H9 (cell line): ENCODE results near the gene PAX6. TPM values are rescaled to one million over a fixed set of nuclear protein-coding genes. Genes with fewer than 3 reads are reported as not detected.

Source experiments
- DNase-seq: peaks from one replicate; pipeline ENCODE4 v3.0.0-alpha.2; 2017
- H2AFZ ChIP-seq: one replicate; pipeline ENCODE4 v1.6.1; 2013; ENCODE audit warnings: mild to moderate bottlenecking, low read length, control low read depth, moderate library complexity
- H2AK5ac ChIP-seq: 2 replicates; pipeline ENCODE4 v1.6.1; 2013; ENCODE audit warnings: low read length, control low read depth, mixed read lengths; ENCODE audit not compliant: insufficient read length
- H2BK120ac ChIP-seq: one replicate; pipeline ENCODE4 v1.6.1; 2013; ENCODE audit warnings: low read depth, mild to moderate bottlenecking, low read length, control low read depth, inconsistent platforms; ENCODE audit not compliant: poor library complexity, severe bottlenecking
- H2BK12ac ChIP-seq: 2 replicates; pipeline ENCODE4 v1.6.1; 2013; ENCODE audit warnings: low read length, control low read depth, mixed read lengths, low read depth; ENCODE audit not compliant: insufficient read length
- H2BK15ac ChIP-seq: 2 replicates; pipeline ENCODE4 v1.6.1; 2013; ENCODE audit warnings: low read depth, low read length, control low read depth
- H2BK20ac ChIP-seq: one replicate; pipeline ENCODE4 v1.6.1; 2013; ENCODE audit warnings: low read depth, mild to moderate bottlenecking, low read length, control low read depth, inconsistent platforms; ENCODE audit not compliant: poor library complexity, severe bottlenecking
- H2BK5ac ChIP-seq: 2 replicates; pipeline ENCODE4 v1.6.1; 2013; ENCODE audit warnings: low read length, control low read depth, mixed read lengths; ENCODE audit not compliant: insufficient read length
- H3K14ac ChIP-seq: 2 replicates; pipeline ENCODE4 v1.6.1; 2013; ENCODE audit warnings: low read length, control low read depth; ENCODE audit not compliant: insufficient read depth
- H3K18ac ChIP-seq: 2 replicates; pipeline ENCODE4 v1.6.1; 2013; ENCODE audit warnings: low read depth, mild to moderate bottlenecking, mixed read lengths, low read length, control low read depth; ENCODE audit not compliant: insufficient read length
- H3K23ac ChIP-seq: 2 replicates; pipeline ENCODE4 v1.6.1; 2013; ENCODE audit warnings: low read length, control low read depth, mixed read lengths, low read depth; ENCODE audit not compliant: insufficient read length
- H3K23me2 ChIP-seq: 2 replicates; pipeline ENCODE4 v1.6.1; 2013; ENCODE audit warnings: low read depth, mild to moderate bottlenecking, mixed read lengths, low read length, control low read depth; ENCODE audit not compliant: insufficient read length, poor library complexity, severe bottlenecking
- H3K27ac ChIP-seq: 2 replicates; pipeline ENCODE4 v1.5.1; 2013; ENCODE audit warnings: low read length, control low read depth, mixed read lengths, low read depth; ENCODE audit not compliant: insufficient read length
- H3K27me3 ChIP-seq: 2 replicates; pipeline ENCODE4 v1.6.1; 2013; ENCODE audit warnings: low read length, control low read depth, inconsistent platforms; ENCODE audit not compliant: insufficient read depth
- H3K4ac ChIP-seq: 2 replicates; pipeline ENCODE4 v1.6.1; 2013; ENCODE audit warnings: low read depth, mild to moderate bottlenecking, control low read depth, inconsistent platforms, low read length, moderate library complexity
- H3K4me1 ChIP-seq: 2 replicates; pipeline ENCODE4 v1.6.1; 2013; ENCODE audit warnings: low read length, control low read depth, inconsistent platforms; ENCODE audit not compliant: insufficient read depth
- H3K4me2 ChIP-seq: 2 replicates; pipeline ENCODE4 v1.6.1; 2013; ENCODE audit warnings: low read length, control low read depth, mixed read lengths; ENCODE audit not compliant: insufficient read length, insufficient read depth
- H3K56ac ChIP-seq: 2 replicates; pipeline ENCODE4 v1.6.1; 2013; ENCODE audit warnings: low read depth, mild to moderate bottlenecking, mixed read lengths, low read length, control low read depth; ENCODE audit not compliant: insufficient read length
- H3K79me1 ChIP-seq: 2 replicates; pipeline ENCODE4 v1.6.1; 2013; ENCODE audit warnings: low read depth, mild to moderate bottlenecking, moderate library complexity, low read length, control low read depth, inconsistent platforms; ENCODE audit not compliant: insufficient read depth, poor library complexity, severe bottlenecking
- H3K79me2 ChIP-seq: 2 replicates; pipeline ENCODE4 v1.6.1; 2013; ENCODE audit warnings: low read length, control low read depth, inconsistent platforms; ENCODE audit not compliant: insufficient read depth
- H3K9ac ChIP-seq: 2 replicates; pipeline ENCODE4 v1.6.1; 2013; ENCODE audit warnings: low read length, control low read depth, mixed read lengths; ENCODE audit not compliant: insufficient read length; ENCODE audit errors: extremely low read depth
- H3K9me3 ChIP-seq: one replicate; pipeline ENCODE4 v1.6.1; 2013; ENCODE audit warnings: low read depth, low read length, inconsistent platforms; ENCODE audit not compliant: control insufficient read depth
- H3T11ph ChIP-seq: one replicate; pipeline ENCODE4 v1.6.1; 2013; ENCODE audit warnings: mild to moderate bottlenecking, low read length, control low read depth, inconsistent platforms
- H4K20me1 ChIP-seq: one replicate; pipeline ENCODE4 v1.6.1; 2013; ENCODE audit not compliant: control insufficient read depth, insufficient read length, insufficient read depth
- H4K5ac ChIP-seq: 2 replicates; pipeline ENCODE4 v1.6.1; 2013; ENCODE audit warnings: low read depth, mild to moderate bottlenecking, mixed read lengths, low read length, control low read depth; ENCODE audit not compliant: insufficient read length
- H4K8ac ChIP-seq: replicated peaks from 2 replicates; pipeline ENCODE4 v1.6.1; 2013; ENCODE audit warnings: low read length, control low read depth, mixed read lengths, low read depth; ENCODE audit not compliant: insufficient read length
- H4K91ac ChIP-seq: 2 replicates; pipeline ENCODE4 v1.6.1; 2013; ENCODE audit warnings: low read depth, mild to moderate bottlenecking, moderate library complexity, mixed read lengths, low read length, control low read depth; ENCODE audit not compliant: insufficient read length
- H3K27ac Mint-ChIP-seq, 3 experiments: 2 replicates in 2 of 3; 3 replicates in 1 of 3; pipeline ENCODE4 v1.8.0; 2020 to 2021; ENCODE audit warnings: mixed read lengths in 3 of 3, mild to moderate bottlenecking in 1 of 3, moderate library complexity in 1 of 3
- H3K27me3 Mint-ChIP-seq: 2 replicates; pipeline ENCODE4 v1.8.0; 2021; ENCODE audit warnings: low read depth, mild to moderate bottlenecking, moderate library complexity, mixed read lengths
- H3K36me3 Mint-ChIP-seq, 3 experiments: 2 replicates in 2 of 3; 3 replicates in 1 of 3; pipeline ENCODE4 v1.8.0; 2020 to 2021; ENCODE audit warnings: low read depth in 3 of 3, mixed read lengths in 3 of 3; ENCODE audit not compliant: insufficient read depth in 1 of 3
- H3K4me1 Mint-ChIP-seq, 2 experiments: 2 replicates each; pipeline ENCODE4 v1.8.0; 2020; ENCODE audit warnings: mixed read lengths in 2 of 2
- H3K4me3 Mint-ChIP-seq, 2 experiments: 2 replicates in 1 of 2; 3 replicates in 1 of 2; pipeline ENCODE4 v1.8.0; 2020 to 2021; ENCODE audit warnings: mild to moderate bottlenecking in 2 of 2, mixed read lengths in 2 of 2, moderate library complexity in 1 of 2
- H3K9me3 Mint-ChIP-seq, 2 experiments: 2 replicates in 1 of 2; 3 replicates in 1 of 2; pipeline ENCODE4 v1.8.0; 2020; ENCODE audit warnings: mild to moderate bottlenecking in 2 of 2, mixed read lengths in 2 of 2, moderate library complexity in 1 of 2
- WGBS: extraction: QIAGEN DNeasy Blood & Tissue Kit; methylation state at CpG from one replicate; pipeline ENCODE4 v1.1.7; 2013; ENCODE audit warnings: missing lambda C conversion rate, low lambda C conversion rate, mixed read lengths; ENCODE audit not compliant: insufficient read length; ENCODE audit errors: extremely low coverage; 5-methylcytosine and 5-hydroxymethylcytosine counted together
- total RNA-seq: library from RNA; stranded (reverse); gene quantifications from 2 replicates; pipeline ENCODE4 v1.2.1, GENCODE V29; 2021
- TF ChIP-seq, protein P1 (sequence below): fragments of 200-600 bp; sonication (generic); conservative IDR thresholded peaks from 3 replicates; pipeline ENCODE4 v1.8.0; 2021; ENCODE audit warnings: antibody characterized with exemption, mild to moderate bottlenecking

The PAX6 gene
- total RNA-seq, 1 experiment from 2014 or later: not detected

GRCh38 chr11:31796499-31797189 is 14.5 kb downstream of the PAX6 start:
- Histone ChIP-seq H3K27me3 (peaks cover 56% of the 10 kb centered on the region), H3K79me1 (no peaks in the 10 kb centered on the region), H2AFZ (no peak overlapping the region), H3K4ac (no peak overlapping the region), H2BK12ac (no peak overlapping the region), H3K23me2 (peaks cover 10% of the 10 kb centered on the region), H3K9me3 (no peaks in the 10 kb centered on the region), H4K8ac (no peak overlapping the region), H3K9ac (no peak overlapping the region), H3K79me2 (no peaks in the 10 kb centered on the region), H3K4me2 (peak overlapping the region; percentile 49), H2BK20ac (no peak overlapping the region), H2BK15ac (no peak overlapping the region), H3K56ac (no peak overlapping the region), H4K5ac (no peak overlapping the region), H2BK120ac (no peak overlapping the region), H3K27ac (no peak overlapping the region), H3K4me1 (no peaks in the 10 kb centered on the region), H2BK5ac (no peak overlapping the region), H2AK5ac (no peak overlapping the region), H3K23ac (no peak overlapping the region), H4K91ac (no peak overlapping the region), H4K20me1 (no peaks in the 10 kb centered on the region), H3K14ac (no peak overlapping the region), H3T11ph (no peak overlapping the region), H3K18ac (no peak overlapping the region)
- no CpG with 5 or more reads among the region's 19 CpGs for WGBS
- no peak for DNase-seq
- peaks cover 90% of the 10 kb centered on the region for H3K27me3 Mint-ChIP-seq
- H3K36me3 Mint-ChIP-seq: no peaks in the 10 kb centered on the region
- no peak overlapping the region for H3K27ac Mint-ChIP-seq
- H3K4me1 Mint-ChIP-seq: peaks cover 17 to 44% of the 10 kb centered on the region in 2 experiments
- peaks cover 0 to 3% of the 10 kb centered on the region in 2 experiments; a peak in 2 of 5 replicates for H3K9me3 Mint-ChIP-seq
- TF ChIP-seq, protein P1, sequence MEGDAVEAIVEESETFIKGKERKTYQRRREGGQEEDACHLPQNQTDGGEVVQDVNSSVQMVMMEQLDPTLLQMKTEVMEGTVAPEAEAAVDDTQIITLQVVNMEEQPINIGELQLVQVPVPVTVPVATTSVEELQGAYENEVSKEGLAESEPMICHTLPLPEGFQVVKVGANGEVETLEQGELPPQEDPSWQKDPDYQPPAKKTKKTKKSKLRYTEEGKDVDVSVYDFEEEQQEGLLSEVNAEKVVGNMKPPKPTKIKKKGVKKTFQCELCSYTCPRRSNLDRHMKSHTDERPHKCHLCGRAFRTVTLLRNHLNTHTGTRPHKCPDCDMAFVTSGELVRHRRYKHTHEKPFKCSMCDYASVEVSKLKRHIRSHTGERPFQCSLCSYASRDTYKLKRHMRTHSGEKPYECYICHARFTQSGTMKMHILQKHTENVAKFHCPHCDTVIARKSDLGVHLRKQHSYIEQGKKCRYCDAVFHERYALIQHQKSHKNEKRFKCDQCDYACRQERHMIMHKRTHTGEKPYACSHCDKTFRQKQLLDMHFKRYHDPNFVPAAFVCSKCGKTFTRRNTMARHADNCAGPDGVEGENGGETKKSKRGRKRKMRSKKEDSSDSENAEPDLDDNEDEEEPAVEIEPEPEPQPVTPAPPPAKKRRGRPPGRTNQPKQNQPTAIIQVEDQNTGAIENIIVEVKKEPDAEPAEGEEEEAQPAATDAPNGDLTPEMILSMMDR: no peak
- peak overlapping the region in 1 of 2 experiments; percentile 65; a peak in 3 of 5 replicates for H3K4me3 Mint-ChIP-seq
